Ishikawa (cell line): ENCODE results near the gene VCX2.

Source experiments
- CEBPB ChIP-seq: IDR thresholded peaks from 2 replicates; pipeline ENCODE4 v1.6.1; 2012
- CREB1 ChIP-seq: IDR thresholded peaks from 2 replicates; pipeline ENCODE4 v1.6.1; 2012; ENCODE audit warnings: low read depth
- EGR1 ChIP-seq: IDR thresholded peaks from 2 replicates; pipeline ENCODE4 v1.6.1; 2012
- EP300 ChIP-seq: IDR thresholded peaks from 2 replicates; pipeline ENCODE4 v1.6.1; 2012; ENCODE audit warnings: borderline replicate concordance
- FOXM1 ChIP-seq: IDR thresholded peaks from 2 replicates; pipeline ENCODE4 v1.6.1; 2012; ENCODE audit warnings: low read depth, borderline replicate concordance
- NFIC ChIP-seq: IDR thresholded peaks from 2 replicates; pipeline ENCODE4 v1.6.1; 2012
- RAD21 ChIP-seq: IDR thresholded peaks from 2 replicates; pipeline ENCODE4 v1.6.1; 2012; ENCODE audit warnings: low read depth
- TAF1 ChIP-seq: IDR thresholded peaks from 2 replicates; pipeline ENCODE4 v1.6.1; 2012; ENCODE audit warnings: low read depth, mild to moderate bottlenecking
- TCF12 ChIP-seq: IDR thresholded peaks from 2 replicates; pipeline ENCODE4 v1.6.1; 2012; ENCODE audit warnings: low read depth
- TEAD4 ChIP-seq: IDR thresholded peaks from 2 replicates; pipeline ENCODE4 v1.6.1; 2012
- YY1 ChIP-seq: IDR thresholded peaks from 2 replicates; pipeline ENCODE4 v1.6.1; 2012; ENCODE audit warnings: low read depth
- ZBTB7A ChIP-seq: IDR thresholded peaks from 2 replicates; pipeline ENCODE4 v1.6.1; 2012; ENCODE audit warnings: low read depth
- TF ChIP-seq, protein P1 (sequence below): IDR thresholded peaks from 2 replicates; pipeline ENCODE4 v1.6.1; 2012
- TF ChIP-seq, protein P2 (sequence below): IDR thresholded peaks from 2 replicates; pipeline ENCODE4 v1.6.1; 2012
- TF ChIP-seq, protein P3 (sequence below): IDR thresholded peaks from 2 replicates; pipeline ENCODE4 v1.6.1; 2012; ENCODE audit warnings: low read depth, mild to moderate bottlenecking

The VCX2 gene

DNA sequence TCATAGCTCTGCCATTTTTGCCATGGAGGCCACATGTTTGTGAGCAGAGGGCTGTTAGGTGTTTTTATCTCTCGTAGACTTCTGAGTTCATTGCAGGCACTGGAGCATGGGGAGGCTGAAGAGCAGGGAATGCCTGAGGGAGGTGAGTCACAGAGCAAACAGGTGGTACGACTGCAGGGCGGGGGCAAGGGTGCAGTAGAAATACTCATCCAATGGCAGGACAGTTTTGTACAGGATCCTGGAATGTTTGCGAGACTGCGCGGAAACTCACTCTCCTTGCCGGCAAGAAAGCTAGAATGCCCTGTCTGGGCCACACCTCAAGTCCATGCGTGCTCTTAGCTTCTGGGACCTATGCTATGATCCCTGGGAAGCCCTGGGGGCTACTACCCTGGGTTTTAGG lies 20.0 kb upstream of the VCX2 start:
- TF ChIP-seq, protein P1, sequence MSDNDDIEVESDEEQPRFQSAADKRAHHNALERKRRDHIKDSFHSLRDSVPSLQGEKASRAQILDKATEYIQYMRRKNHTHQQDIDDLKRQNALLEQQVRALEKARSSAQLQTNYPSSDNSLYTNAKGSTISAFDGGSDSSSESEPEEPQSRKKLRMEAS = no peak
- no peak for TF ChIP-seq YY1
- TF ChIP-seq CEBPB = no peak
- no peak for TF ChIP-seq NFIC
- TF ChIP-seq TAF1 = no peak
- TF ChIP-seq EGR1 = no peak
- TF ChIP-seq, protein P2, sequence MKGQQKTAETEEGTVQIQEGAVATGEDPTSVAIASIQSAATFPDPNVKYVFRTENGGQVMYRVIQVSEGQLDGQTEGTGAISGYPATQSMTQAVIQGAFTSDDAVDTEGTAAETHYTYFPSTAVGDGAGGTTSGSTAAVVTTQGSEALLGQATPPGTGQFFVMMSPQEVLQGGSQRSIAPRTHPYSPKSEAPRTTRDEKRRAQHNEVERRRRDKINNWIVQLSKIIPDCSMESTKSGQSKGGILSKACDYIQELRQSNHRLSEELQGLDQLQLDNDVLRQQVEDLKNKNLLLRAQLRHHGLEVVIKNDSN = no peak
- TF ChIP-seq RAD21 = no peak
- no peak for TF ChIP-seq TCF12
- TF ChIP-seq EP300 = no peak
- TF ChIP-seq, protein P3, sequence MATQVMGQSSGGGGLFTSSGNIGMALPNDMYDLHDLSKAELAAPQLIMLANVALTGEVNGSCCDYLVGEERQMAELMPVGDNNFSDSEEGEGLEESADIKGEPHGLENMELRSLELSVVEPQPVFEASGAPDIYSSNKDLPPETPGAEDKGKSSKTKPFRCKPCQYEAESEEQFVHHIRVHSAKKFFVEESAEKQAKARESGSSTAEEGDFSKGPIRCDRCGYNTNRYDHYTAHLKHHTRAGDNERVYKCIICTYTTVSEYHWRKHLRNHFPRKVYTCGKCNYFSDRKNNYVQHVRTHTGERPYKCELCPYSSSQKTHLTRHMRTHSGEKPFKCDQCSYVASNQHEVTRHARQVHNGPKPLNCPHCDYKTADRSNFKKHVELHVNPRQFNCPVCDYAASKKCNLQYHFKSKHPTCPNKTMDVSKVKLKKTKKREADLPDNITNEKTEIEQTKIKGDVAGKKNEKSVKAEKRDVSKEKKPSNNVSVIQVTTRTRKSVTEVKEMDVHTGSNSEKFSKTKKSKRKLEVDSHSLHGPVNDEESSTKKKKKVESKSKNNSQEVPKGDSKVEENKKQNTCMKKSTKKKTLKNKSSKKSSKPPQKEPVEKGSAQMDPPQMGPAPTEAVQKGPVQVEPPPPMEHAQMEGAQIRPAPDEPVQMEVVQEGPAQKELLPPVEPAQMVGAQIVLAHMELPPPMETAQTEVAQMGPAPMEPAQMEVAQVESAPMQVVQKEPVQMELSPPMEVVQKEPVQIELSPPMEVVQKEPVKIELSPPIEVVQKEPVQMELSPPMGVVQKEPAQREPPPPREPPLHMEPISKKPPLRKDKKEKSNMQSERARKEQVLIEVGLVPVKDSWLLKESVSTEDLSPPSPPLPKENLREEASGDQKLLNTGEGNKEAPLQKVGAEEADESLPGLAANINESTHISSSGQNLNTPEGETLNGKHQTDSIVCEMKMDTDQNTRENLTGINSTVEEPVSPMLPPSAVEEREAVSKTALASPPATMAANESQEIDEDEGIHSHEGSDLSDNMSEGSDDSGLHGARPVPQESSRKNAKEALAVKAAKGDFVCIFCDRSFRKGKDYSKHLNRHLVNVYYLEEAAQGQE = no peak
- TF ChIP-seq ZBTB7A = no peak
- no peak for TF ChIP-seq TEAD4
- TF ChIP-seq FOXM1 = no peak
- no peak for TF ChIP-seq CREB1

DNA sequence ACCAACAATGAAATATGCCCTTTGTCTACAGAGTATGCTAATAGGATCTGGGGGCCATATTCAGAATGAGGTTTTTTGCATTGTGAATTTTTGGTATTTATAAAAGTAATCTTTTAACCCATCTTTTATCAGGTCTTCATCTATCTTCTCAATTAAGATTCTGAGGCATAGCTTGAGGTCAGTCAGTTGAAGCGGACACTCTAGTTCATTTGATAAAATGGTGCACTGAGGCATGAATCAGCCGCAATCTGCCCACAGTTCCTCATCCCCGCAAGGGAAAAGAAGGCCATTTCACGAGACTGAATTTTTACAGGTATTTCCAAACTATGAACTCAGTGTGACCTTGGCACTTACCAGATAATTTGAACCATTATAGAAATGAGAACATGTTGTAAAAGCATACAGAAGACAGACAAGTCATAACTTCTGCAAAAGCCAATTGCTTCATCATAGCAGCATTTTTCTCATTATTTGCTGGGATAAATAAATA lies 19.3 kb upstream of the VCX2 start:
- TF ChIP-seq YY1 (no peak), CREB1 (no peak), CEBPB (no peak), EGR1 (no peak), RAD21 (no peak)

DNA sequence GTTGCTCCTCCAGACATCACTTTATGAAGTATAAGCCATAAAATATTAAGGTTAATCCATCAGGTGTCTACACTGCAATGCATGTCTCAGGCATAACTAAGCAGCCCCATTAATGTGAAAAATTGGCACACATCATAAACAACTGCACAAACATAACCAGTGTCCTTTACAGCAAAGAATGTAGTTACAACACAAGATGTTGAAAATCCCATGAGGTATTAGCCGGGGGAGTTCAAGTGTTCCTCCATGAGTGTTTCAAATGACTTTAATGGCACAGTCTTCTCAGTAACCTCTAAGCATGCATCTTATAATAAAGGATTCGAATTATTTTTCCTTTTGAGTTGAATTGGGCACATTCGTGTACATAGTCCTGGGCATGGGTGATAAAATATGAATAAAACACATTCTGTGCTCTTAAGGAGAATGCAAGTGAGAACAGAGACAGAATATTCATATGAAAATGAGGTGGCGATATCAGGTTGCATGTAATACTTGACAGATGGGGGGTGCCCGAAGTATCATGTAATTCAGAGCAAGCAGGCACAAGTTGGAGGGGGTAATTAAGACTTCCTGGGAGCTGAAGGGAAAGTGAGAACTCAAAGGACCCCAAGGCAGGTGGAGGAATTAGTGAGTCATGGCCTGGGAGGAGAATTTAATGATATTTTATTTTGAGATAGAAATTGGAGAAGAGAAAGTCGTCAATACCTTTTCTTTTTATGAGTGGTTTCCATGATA lies 18.2 kb upstream of the VCX2 start:
- no peak for TF ChIP-seq YY1
- TF ChIP-seq, protein P2 = no peak
- TF ChIP-seq, protein P3 = no peak

DNA sequence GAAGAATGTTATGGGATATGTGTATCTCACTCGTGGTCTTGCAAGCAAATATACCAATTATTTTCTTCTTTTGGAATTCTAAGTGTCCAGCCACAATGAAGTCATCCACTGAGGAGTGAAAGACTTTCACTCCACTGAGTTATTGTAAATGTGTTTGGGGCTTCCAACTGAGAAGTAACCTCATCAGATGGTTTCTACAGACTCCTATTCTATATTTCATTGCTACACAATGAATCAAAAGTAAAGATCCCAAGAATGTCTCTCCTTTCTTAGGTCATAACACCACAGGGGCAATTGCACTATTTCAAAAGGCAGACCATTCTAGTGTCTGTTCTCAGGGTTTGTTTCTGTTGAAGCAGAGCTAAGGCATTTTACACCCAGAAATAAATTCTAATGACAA lies 12.3 kb upstream of the VCX2 start:
- TF ChIP-seq TEAD4 (no peak), NFIC (no peak), ZBTB7A (no peak), TAF1 (no peak), EGR1 (no peak)
- TF ChIP-seq, protein P2 = no peak
- TF ChIP-seq, protein P1 = no peak

DNA sequence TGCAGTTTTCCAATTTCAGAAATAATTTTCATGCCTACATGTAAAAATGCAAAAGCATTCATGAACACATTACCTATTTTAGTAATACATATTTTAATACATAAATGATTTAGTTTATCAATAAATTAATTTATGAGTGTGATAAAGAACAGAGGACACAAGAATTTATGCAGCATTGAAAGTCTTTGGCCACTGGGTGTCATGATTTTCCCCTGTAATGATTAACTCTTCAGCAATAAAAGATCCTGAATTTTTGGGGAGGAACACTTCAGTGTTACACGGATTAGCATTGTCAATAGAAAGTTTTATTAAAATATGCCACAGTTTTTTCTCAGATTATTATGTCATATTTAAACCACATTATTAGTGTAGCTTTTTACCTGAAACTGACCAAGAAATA lies 8.6 kb upstream of the VCX2 start:
- TF ChIP-seq EGR1 (no peak), YY1 (no peak), FOXM1 (no peak), RAD21 (no peak), TAF1 (no peak), ZBTB7A (no peak), CREB1 (no peak), TEAD4 (no peak), TCF12 (no peak), NFIC (no peak), CEBPB (no peak), EP300 (no peak)
- TF ChIP-seq, protein P3 = no peak
- TF ChIP-seq, protein P1 = no peak
- TF ChIP-seq, protein P2 = no peak
